ENCODE results near the gene PCP2.
A peak's percentile ranks its signal among the peaks of the same experiment; 100 is the strongest.

Gene PCP2

GRCh38 chr19:7618771-7619510, 14.6 kb downstream of the PCP2 start:
- DNase-seq (ENCODE audit: low read depth), result no peak

- DNase-seq (ENCODE audit: low read depth), result no peak
Measured at GRCh38 chr19:7618348-7618747, 15.2 kb downstream of the PCP2 start.

GRCh38 chr19:7617735-7618134, 15.8 kb downstream of the PCP2 start:
- no peak for DNase-seq (ENCODE audit: low read depth)

GRCh38 chr19:7617172-7617571, 16.3 kb downstream of the PCP2 start:
- no peak for DNase-seq (ENCODE audit: low read depth)

GRCh38 chr19:7614859-7615741, 18.4 kb downstream of the PCP2 start:
- no peak for DNase-seq (ENCODE audit: low read depth)

GRCh38 chr19:7612282-7613274, 20.9 kb downstream of the PCP2 start:
- DNase-seq (ENCODE audit: low read depth), result no peak

GRCh38 chr19:7611541-7612279, 21.8 kb downstream of the PCP2 start:
- no peak for DNase-seq (ENCODE audit: low read depth)

- no peak for DNase-seq (ENCODE audit: low read depth)
Measured at GRCh38 chr19:7610491-7611240, 22.9 kb downstream of the PCP2 start.

GRCh38 chr19:7607874-7608560, 25.5 kb downstream of the PCP2 start:
- DNase-seq (ENCODE audit: low read depth), result no peak

GRCh38 chr19:7607212-7607873, 26.2 kb downstream of the PCP2 start:
- DNase-seq (ENCODE audit: low read depth), result no peak

GRCh38 chr19:7606289-7606688, 27.2 kb downstream of the PCP2 start:
- no peak for DNase-seq (ENCODE audit: low read depth)

- DNase-seq (ENCODE audit: low read depth), result peak; percentile 38
Measured at GRCh38 chr19:7605490-7606222, 27.9 kb downstream of the PCP2 start.

- no peak for DNase-seq (ENCODE audit: low read depth)
Measured at GRCh38 chr19:7603919-7604318, 29.6 kb downstream of the PCP2 start.

GRCh38 chr19:7602935-7603497, 30.5 kb downstream of the PCP2 start:
- no peak for DNase-seq (ENCODE audit: low read depth)

GRCh38 chr19:7602240-7602934, 31.1 kb downstream of the PCP2 start:
- DNase-seq (ENCODE audit: low read depth), result no peak

- DNase-seq (ENCODE audit: low read depth), result no peak
Measured at GRCh38 chr19:7600721-7601120, 32.8 kb downstream of the PCP2 start.

- DNase-seq (ENCODE audit: low read depth), result no peak
Measured at GRCh38 chr19:7598180-7598579, 35.3 kb downstream of the PCP2 start.

GRCh38 chr19:7597689-7598088, 35.8 kb downstream of the PCP2 start:
- DNase-seq (ENCODE audit: low read depth), result no peak

Measured in iris pigment epithelial cell (primary cell).